ENCODE results near the gene FAM153A. TPM values are rescaled to one million over a fixed set of nuclear protein-coding genes. Genes with fewer than 3 reads are reported as not detected.
"Not testable (repeated sequence)": the region's sequence is repeated elsewhere in the genome, so short reads cannot be mapped to it uniquely, and the experiment has no call there.

Gene FAM153A
- 1 to 10 TPM; 8.4 to 8.8 TPM for total RNA-seq

GRCh38 chr5:177782792-177783633, at the start of gene FAM153A:
FAM153A (minus strand) TSS chr5:177782899.
- H3K4me3 Mint-ChIP-seq = not testable (repeated sequence)

DNA sequence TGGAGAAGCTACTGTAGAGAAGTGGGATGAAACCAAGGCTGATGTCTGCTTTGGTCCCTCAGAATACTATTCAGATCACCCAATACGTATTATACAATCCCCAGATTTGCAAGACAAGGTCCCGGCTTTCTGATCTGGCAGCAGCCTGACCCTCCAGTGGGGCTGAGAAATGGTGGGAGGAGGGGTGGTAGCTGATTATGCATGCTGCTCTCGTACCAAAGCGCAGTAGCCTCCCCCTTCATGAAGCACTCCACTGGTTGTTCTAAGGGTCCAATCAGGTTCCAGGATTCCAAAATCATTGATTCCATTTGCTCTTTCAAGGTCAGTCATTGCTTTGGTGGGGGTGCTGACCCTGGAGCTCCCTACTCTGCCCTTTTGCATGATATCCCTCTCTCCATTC, 49.6 kb upstream of the FAM153A start:
- H3K4me1 Mint-ChIP-seq = not testable (repeated sequence)

More at GRCh38 chr5:177782792-177783633, at the start of gene FAM153A:
- H3K27ac Mint-ChIP-seq; H3K27me3 Mint-ChIP-seq; H3K9me3 Mint-ChIP-seq; H3K4me1 Mint-ChIP-seq; H3K36me3 Mint-ChIP-seq (ENCODE audit: low read depth); CTCF ChIA-PET; POLR2A ChIA-PET: not testable (repeated sequence)
- peak; percentile 6 for DNase-seq

GRCh38 chr5:177826073-177826472, 43.4 kb upstream of the FAM153A start:
- H3K4me3 Mint-ChIP-seq; H3K4me1 Mint-ChIP-seq; CTCF ChIA-PET; H3K27ac Mint-ChIP-seq; H3K9me3 Mint-ChIP-seq; POLR2A ChIA-PET; H3K27me3 Mint-ChIP-seq; H3K36me3 Mint-ChIP-seq (ENCODE audit: low read depth); DNase-seq: not testable (repeated sequence)

More for the DNA sequence above, 49.6 kb upstream of the FAM153A start:
- CTCF ChIA-PET; H3K36me3 Mint-ChIP-seq (ENCODE audit: low read depth); H3K4me3 Mint-ChIP-seq; H3K27ac Mint-ChIP-seq; H3K9me3 Mint-ChIP-seq; POLR2A ChIA-PET; H3K27me3 Mint-ChIP-seq; DNase-seq: not testable (repeated sequence)

GRCh38 chr5:177824776-177825175, 42.1 kb upstream of the FAM153A start:
- H3K4me3 Mint-ChIP-seq; CTCF ChIA-PET; H3K27me3 Mint-ChIP-seq; H3K9me3 Mint-ChIP-seq; POLR2A ChIA-PET; H3K36me3 Mint-ChIP-seq (ENCODE audit: low read depth); H3K27ac Mint-ChIP-seq; H3K4me1 Mint-ChIP-seq; DNase-seq: not testable (repeated sequence)

- CTCF ChIA-PET; H3K36me3 Mint-ChIP-seq (ENCODE audit: low read depth); DNase-seq; H3K27ac Mint-ChIP-seq; H3K4me1 Mint-ChIP-seq; H3K4me3 Mint-ChIP-seq; POLR2A ChIA-PET; H3K9me3 Mint-ChIP-seq; H3K27me3 Mint-ChIP-seq: not testable (repeated sequence)
Observed at GRCh38 chr5:177822489-177822888, 39.8 kb upstream of the FAM153A start.

DNA sequence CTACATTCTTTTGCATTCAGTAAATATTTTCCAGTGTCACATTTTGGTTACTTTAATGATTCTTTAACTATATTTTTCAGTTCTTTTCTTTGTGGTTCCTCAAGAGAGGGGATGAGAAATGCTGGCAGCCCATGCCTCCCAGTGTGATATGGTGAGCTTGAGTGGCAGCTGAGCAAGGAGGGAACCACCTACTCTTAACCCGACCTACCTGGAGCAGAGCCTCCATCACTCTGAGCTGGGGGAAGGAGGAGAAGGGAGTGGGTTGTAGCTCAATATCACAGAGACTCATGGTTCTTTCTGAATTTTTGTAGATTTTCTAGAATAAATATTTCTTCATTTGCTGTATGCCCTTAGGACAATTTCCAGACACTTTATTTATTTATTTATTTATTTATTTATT, 37.0 kb upstream of the FAM153A start:
- H3K36me3 Mint-ChIP-seq (ENCODE audit: low read depth); CTCF ChIA-PET; DNase-seq; H3K27me3 Mint-ChIP-seq; H3K27ac Mint-ChIP-seq; POLR2A ChIA-PET; H3K4me1 Mint-ChIP-seq; H3K9me3 Mint-ChIP-seq; H3K4me3 Mint-ChIP-seq: not testable (repeated sequence)

DNA sequence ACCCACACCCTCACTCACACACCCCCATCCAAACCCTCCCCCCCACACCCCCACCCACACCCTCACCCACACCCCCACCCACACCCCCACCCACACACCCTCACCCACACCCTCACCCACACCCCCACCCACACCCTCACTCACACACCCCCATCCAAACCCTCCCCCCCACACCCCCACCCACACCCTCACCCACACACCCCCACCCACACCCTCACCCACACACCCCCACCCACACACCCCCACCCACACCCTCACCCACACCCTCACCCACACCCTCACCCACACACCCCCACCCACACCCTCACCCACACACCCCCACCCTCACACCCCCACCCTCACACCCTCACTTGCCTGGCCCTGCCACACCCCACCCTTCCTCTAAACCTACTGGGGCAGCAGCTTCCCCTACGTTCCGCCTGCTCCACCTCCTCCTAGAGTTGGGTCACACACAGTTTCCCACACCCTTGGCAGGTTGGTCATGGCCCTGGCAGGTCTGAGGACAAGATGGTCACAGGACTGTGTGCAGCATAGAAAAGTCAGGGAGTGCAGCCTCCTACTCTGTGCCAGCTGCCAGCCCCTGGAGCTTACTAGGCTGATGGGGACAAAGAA, 30.2 kb upstream of the FAM153A start:
- H3K9me3 Mint-ChIP-seq; H3K4me3 Mint-ChIP-seq; H3K4me1 Mint-ChIP-seq; POLR2A ChIA-PET; H3K36me3 Mint-ChIP-seq (ENCODE audit: low read depth); H3K27me3 Mint-ChIP-seq; DNase-seq; H3K27ac Mint-ChIP-seq; CTCF ChIA-PET: not testable (repeated sequence)

- H3K4me1 Mint-ChIP-seq; CTCF ChIA-PET; POLR2A ChIA-PET; H3K9me3 Mint-ChIP-seq; H3K36me3 Mint-ChIP-seq (ENCODE audit: low read depth); H3K27ac Mint-ChIP-seq; H3K27me3 Mint-ChIP-seq; H3K4me3 Mint-ChIP-seq: not testable (repeated sequence)
- DNase-seq = peak; percentile 14
Observed at GRCh38 chr5:177812160-177812743, 29.6 kb upstream of the FAM153A start.

GRCh38 chr5:177809209-177809913, 26.7 kb upstream of the FAM153A start:
- H3K36me3 Mint-ChIP-seq (ENCODE audit: low read depth); H3K4me1 Mint-ChIP-seq; H3K27me3 Mint-ChIP-seq; POLR2A ChIA-PET; H3K9me3 Mint-ChIP-seq; CTCF ChIA-PET: not testable (repeated sequence)
- Mint-ChIP-seq H3K4me3 (peak overlapping the region; percentile 48), H3K27ac (peak overlapping the region; percentile 36)
- peak; percentile 50 for DNase-seq

DNA sequence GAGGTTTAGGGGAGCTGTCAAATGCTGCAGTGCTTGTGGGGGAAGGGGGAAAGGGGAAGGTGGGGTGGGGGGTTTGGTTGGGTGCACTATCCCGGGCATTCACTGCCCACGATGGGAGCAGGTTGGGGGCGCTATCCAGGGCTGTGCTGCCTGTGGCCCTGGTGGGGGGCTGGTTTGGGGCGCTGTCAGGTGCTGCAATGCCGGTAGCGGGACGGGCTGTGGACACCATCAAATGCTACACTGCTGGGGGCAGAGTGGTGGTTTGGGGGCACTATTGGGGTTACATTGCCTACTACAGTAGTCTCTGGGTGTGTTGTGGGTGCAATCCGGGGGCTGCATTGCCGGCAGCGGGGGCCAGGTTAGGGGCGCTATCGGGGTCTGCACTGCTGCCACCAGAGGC, 25.7 kb upstream of the FAM153A start:
- H3K4me1 Mint-ChIP-seq; H3K36me3 Mint-ChIP-seq (ENCODE audit: low read depth); H3K27ac Mint-ChIP-seq; H3K27me3 Mint-ChIP-seq; H3K4me3 Mint-ChIP-seq; POLR2A ChIA-PET; H3K9me3 Mint-ChIP-seq; DNase-seq; CTCF ChIA-PET: not testable (repeated sequence)

DNA sequence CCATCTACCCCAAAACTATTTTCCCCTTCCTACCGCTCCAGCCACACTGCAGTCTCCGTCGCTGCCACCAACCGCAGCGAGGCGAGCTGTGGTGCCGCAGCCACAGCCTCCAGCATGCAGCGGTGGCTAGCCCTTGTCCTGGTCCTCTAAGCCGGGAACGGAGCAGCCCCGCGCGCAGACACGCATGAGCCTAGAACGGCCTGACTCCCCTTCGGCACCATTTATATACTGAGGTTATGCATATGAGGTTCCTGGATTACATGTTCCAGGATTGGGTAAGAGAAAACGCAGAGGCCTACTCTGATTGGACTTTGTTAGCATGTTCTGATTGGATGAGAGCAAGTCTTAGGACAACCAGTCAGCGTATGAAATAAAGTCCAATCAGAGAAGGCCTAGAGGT, 24.6 kb upstream of the FAM153A start:
- H3K36me3 Mint-ChIP-seq (ENCODE audit: low read depth); DNase-seq; H3K4me1 Mint-ChIP-seq; H3K27ac Mint-ChIP-seq; POLR2A ChIA-PET; H3K4me3 Mint-ChIP-seq; CTCF ChIA-PET; H3K9me3 Mint-ChIP-seq; H3K27me3 Mint-ChIP-seq: not testable (repeated sequence)

GRCh38 chr5:177801427-177801826, 18.7 kb upstream of the FAM153A start:
- H3K4me3 Mint-ChIP-seq; CTCF ChIA-PET; POLR2A ChIA-PET; H3K27me3 Mint-ChIP-seq; H3K9me3 Mint-ChIP-seq; H3K4me1 Mint-ChIP-seq; H3K27ac Mint-ChIP-seq; H3K36me3 Mint-ChIP-seq (ENCODE audit: low read depth); DNase-seq: not testable (repeated sequence)

DNA sequence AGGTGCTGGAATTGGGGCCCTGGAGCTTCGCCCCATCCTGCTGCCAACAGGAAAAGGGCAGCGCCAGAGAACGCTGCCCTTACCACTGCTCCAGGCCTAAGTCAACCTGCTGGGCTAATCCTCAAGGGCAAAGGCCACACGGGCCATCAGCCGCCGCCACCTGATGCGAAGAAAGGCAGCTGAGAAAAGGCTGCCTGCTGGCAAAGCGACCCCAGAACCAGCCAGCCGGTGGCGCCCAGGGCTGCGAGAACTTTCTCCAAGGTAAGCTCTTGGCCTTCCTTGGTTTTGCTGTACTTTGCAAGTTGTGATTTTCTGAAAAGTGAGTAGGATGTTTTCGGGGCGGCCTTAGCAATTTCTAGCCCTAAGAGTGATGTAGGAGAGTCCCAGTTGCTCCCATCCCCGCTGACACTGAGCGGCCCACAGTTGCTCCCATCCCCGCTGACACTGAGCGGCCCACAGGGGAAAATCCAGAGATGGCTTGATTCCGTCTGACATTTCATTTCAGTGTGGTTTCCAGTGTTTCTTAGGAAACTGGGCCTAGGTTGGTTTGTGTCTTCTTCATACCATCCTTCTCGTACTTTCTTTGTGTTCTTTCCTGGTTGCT, 15.6 kb upstream of the FAM153A start:
- peak; percentile 26 for DNase-seq
- H3K27me3 Mint-ChIP-seq; H3K4me3 Mint-ChIP-seq; H3K36me3 Mint-ChIP-seq (ENCODE audit: low read depth); H3K9me3 Mint-ChIP-seq; H3K4me1 Mint-ChIP-seq; H3K27ac Mint-ChIP-seq; POLR2A ChIA-PET; CTCF ChIA-PET: not testable (repeated sequence)

Measured in activated CD4-positive, alpha-beta T cell treated with anti-CD3 and anti-CD28 coated beads, Interleukin-2, amount 10 ng/mL, durations not matched to agents 7 days and 5 days (primary cell).